GM18868 (cell line): ENCODE data around the gene CCSAP.
A peak's percentile ranks its signal among the peaks of the same experiment; 100 is the strongest.
"Not testable (repeated sequence)": the region's sequence is repeated elsewhere in the genome, so short reads cannot be mapped to it uniquely, and the experiment has no call there.

Experiments
- ATAC-seq: cut with Tn5 transposase; IDR thresholded peaks from one replicate; pipeline ENCODE4 v1.9.1; 2021; ENCODE audit warnings: mild to moderate bottlenecking, moderate library complexity; ENCODE audit not compliant: unreplicated experiment

The CCSAP gene

GRCh38 chr1:229291686-229292085 lies 51.2 kb downstream of the CCSAP start:
- ATAC-seq, result not testable (repeated sequence)

DNA sequence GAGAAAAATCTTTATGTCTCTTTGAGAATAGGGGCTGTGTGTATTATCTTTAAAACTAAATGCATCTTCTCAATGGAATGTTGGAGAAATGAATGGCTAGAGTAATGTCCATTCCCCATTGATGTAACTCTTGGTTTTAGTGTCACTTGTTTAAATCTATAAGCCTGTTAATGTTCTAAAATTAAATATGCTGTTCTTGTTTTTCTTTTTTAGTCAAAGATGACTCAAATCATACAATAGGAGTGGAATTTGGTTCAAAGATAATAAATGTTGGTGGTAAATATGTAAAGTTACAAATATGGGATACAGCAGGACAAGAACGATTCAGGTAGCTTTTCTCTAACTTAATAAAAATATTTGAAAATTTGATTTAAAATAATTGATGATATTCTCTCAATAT lies 54.3 kb downstream of the CCSAP start:
- ATAC-seq, result no peak

DNA sequence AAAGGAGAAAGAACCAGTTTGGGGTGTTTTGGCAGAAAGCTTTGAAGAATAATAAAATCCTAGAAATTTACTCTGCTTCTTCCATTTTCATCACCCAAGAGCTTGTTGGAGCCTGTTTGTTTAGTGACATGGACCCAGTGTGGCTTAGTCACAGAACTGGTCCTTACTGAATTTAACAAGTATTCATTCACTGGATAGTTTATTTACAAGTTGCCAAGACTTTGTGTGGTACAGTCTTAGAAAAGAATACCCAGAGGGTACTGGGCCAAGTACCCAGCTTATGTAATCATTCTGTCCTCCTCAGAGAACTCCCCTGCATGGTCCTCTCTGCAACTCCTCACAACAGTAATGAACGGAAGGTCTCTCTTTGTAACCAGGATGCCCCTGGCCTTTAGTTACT lies 55.6 kb downstream of the CCSAP start:
- ATAC-seq, result no peak

DNA sequence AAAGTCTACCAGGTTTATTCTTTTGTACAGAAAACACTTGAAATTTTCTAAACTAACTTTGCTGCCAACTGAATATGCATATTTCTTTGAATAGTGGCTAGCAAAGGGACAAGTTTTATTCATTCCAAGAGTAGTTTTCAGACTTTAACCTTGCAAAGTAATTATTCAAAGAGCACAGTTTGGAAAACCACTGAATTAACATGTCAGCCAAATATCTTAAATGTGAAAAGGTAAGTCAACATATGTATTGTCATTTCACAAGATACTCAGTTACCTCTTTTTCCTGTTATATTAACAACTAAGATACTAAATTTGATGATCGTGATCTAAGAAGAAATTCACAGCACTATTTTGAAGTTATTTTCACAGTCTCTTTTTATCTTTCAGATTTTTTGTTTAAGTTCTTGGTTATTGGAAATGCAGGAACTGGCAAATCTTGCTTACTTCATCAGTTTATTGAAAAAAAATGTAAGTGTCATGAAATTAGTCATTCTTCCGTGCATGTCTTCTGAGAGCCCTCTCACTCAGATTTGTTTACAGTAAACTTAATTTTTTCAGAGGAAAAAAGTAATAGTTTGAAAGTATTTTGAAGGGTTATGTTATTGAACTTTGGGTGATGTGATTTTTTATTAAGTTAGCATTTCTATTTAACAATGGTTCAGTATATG lies 56.6 kb downstream of the CCSAP start:
- no peak for ATAC-seq

GRCh38 chr1:229285440-229285839 lies 57.4 kb downstream of the CCSAP start:
- ATAC-seq, result no peak

- ATAC-seq, result no peak
Measured at GRCh38 chr1:229284887-229285286, 58.0 kb downstream of the CCSAP start.

DNA sequence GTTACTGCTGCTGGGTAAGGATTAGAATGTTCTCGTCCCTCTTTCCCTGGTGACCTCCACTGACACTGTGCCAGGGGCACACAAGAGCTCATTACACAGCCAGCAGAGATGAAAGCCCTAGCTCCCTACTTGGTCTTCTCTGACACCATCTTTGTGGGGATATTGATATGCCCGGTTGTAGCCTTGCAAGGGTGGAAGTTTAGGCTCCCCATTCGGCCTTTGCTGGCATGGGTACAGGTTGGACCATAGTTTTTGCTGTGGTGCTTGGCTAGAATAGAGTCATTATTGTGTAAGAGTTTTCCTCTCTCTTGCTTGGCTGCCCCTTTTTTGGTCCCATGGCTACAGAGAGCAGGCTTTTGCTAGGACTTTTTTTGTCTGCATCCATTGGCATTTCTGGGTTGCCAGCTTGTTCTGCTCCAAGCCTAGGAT lies 59.6 kb downstream of the CCSAP start:
- no peak for ATAC-seq

DNA sequence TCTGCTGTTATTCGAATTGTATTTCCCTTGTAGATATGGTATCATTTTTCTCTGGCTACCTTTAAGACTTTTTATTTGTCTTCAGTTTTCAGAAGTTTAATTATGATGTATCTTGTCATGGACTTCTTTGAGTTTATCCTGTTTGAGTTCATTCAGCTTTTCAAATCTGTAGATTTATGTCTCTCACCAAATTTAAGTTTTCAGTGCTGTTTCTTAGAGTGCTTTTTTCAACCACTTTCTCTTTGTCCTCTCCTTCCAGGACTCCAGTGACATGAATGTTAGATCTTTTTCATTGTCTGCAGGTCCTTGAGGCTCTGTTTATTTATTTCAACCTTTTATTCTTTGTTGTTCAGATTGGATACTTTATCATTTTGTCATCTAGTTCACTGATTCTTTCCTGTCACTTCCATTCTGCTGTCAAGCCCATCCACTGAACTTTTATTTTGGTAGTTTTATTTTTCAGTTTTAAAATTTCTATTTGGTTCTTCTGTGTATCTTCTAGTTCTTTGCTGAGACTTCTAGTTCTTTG lies 60.5 kb downstream of the CCSAP start:
- ATAC-seq, result no peak

GRCh38 chr1:229281339-229281926 lies 61.4 kb downstream of the CCSAP start:
- no peak for ATAC-seq

DNA sequence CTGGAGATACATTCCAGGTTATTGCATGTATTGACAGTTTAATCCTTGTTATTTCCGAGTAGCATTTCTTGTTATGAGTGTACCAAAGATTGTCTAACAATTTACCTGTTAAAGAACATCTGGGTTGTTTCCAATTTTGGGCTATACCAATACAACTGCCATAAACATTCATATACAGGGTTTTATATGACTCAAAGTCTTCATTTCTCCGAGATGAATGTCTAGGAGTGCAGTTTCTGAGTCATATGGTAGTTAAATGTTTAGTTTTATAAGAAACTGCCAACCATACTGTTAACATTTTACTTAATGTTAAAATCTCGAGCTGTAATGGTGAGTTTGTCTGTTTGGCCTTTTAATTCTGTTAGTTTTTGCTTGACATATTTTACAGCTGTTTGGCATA lies 61.9 kb downstream of the CCSAP start:
- ATAC-seq, result no peak

DNA sequence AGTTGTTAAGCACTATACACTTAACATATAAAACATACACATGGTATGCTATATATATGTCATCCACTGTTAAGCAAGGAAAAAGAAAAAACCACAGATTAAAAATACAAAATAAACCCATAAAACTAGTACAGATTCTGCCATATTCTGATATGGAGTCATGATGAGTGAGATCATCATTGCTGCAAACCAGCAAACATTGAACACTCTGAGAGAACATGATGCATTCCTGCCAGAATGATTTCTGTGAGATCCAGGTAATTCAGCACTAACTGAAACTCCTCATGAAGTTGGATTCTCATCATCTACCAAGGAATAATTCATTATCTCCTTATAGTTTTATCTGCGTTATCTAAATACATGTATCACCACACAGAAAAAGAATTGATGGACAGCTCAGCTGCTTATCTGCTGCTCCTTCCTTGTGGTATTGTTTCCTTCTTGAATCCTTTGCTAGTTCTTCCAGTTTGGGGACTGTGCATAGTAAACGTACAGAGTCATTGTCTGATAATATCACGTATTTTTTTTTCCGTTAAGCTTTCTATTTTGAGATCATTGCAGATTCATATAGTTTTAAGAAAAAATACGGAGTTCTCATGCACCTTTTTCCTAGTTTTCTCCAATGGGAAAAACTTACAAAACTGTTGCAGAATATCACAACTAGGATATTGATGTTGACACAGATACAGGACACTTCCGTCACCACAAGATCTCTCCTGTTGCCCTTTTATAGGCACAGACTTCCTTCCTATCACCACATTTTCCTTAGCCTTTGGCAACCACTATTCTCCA lies 62.6 kb downstream of the CCSAP start:
- no peak for ATAC-seq

DNA sequence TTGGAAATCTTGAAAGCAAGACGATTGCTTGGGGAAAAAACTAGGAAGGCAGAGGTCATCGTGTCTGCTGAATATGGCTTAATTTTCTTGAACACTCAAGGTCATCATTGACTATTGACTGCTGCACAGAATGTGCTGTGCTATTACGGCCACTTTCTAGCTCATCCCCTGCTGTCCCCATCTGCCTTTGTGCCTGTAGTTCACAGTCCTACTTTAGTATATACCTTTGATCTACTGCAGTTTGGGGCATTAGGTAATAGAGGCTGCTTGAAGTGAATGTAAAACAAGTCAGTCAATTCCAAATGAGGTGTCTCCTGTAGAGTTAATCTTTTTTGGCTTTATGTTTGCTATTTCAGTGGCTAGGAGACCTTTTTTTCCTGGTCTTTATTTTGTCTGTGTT lies 63.6 kb downstream of the CCSAP start:
- ATAC-seq, result no peak

- ATAC-seq, result no peak
Measured at GRCh38 chr1:229278120-229278741, 64.6 kb downstream of the CCSAP start.

DNA sequence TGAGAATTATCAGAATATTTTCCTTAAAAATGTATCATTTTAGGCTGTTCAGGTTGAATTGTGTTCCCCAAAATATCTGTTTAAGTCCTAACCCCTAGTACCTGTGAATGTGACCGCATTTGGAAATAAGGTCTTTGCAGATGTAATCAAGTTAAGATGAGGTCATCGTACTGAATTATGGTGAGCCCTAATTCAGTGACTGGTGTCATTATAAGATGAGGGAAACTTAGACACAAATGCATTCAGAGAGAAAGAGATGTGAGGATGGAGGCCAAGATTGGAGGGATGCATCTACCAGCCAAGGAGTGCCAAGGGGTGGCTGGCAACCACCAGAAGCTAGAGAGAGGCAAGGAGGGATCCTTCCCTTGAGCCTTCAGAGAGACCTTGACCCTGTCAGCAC lies 67.8 kb downstream of the CCSAP start:
- ATAC-seq, result no peak

GRCh38 chr1:229273507-229274232 lies 69.2 kb downstream of the CCSAP start:
- no peak for ATAC-seq

- ATAC-seq, result no peak
Measured at GRCh38 chr1:229272164-229273158, 70.4 kb downstream of the CCSAP start.

DNA sequence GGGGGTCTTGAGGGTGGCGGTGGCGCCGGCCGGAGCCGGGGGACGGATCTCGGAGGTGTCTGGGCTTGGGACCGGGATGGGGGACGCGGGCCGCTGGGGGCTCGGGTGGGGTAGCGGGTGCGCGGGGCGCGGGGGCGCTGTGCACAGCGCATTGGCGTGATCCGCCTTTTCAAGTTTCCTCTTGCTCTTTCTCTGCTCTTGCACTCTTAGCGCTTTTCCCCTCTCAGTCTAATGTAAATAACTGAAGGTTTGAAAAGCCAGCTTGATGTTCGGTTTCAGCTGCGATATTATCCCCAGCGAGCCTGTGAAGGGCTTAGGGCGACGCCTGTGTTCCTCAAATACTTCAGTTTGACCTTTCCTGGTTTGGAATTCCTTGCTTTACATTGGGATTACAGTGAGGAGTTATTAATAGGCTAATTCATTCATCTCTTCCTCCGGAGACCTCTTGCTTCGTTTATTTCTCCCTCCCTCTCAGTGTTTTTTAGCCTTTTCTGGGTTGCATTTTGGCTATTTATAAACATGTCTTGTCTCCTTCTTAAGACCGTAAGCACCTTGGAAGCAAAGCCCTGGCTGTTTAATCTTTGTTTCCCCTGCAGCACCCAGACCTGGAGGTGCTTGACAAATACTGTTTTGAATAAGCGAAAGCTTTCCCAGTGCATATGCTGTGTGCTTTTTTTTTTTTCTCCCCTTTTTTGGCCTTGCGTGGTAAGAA lies 71.2 kb downstream of the CCSAP start:
- peak; percentile 54 for ATAC-seq
